Measurements from ENCODE around the gene PROZ.
A peak's percentile ranks its signal among the peaks of the same experiment; 100 is the strongest.

The PROZ gene

DNA sequence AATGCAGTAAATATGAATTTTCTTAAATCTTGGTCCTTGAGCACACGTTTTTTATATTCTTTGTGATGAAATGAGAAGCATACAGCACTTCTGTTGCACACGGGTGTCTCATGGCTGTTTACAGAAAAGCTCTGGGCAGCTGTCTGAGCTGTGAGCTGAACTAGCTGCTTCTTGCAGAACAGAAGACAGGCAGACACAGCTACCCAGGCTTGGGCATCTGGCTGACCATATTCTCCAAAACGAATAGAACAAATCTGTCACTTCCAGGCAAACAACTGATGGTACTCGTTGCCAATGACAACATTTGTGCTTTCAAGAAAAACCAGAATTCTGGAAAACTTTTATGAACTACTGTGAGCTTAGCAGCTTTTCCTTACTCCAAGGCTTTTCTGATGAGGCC lies 33.8 kb downstream of the PROZ start:
- no peak for DNase-seq
- in situ Hi-C loops (cut with MboI; ENCODE audit: low pct_unique_long_range_greater_than_20kb, low sequenced_read_pairs): no loop called here

DNA sequence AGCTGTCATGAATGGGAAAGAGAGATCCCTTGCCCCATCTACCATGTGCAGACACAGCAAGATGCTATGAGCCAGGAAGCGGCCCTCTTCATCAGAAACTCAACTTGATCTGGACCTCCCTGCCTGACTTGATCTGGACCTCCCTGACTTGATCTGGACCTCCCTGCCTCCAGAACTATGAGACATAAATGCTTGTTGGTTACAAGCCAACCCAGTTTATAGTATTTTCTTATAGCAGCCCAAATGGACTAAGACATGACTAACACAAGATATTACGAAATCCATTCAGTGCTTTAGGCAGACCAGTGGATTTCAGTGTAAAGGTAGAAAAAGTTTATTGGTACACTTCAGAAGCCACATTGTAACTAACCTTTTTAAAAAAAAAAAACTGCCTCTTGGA lies 34.5 kb downstream of the PROZ start:
- in situ Hi-C loops (cut with MboI; ENCODE audit: low pct_unique_long_range_greater_than_20kb, low sequenced_read_pairs): no loop called here
- no peak for DNase-seq

DNA sequence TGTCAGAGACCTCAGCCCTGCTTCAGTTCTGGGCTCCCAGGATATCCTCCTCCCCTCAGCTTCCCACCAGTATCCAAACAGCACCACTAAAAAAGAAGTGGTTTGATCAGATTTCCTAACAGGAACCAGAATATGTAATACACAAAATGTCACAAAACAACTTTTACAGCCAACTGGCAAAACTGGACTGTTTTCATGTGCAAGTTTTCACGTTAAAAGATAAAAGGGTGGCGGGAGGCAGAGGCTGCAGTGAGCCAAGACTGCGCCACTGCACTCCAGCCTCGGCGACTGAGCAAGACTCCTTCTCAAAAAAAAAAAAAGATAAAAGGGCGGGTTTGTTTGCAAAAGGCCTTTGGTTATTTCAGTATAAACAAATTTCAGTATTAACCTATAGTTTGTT lies 36.9 kb downstream of the PROZ start:
- DNase-seq: no peak
- in situ Hi-C loops (cut with MboI; ENCODE audit: low pct_unique_long_range_greater_than_20kb, low sequenced_read_pairs): no loop called here

DNA sequence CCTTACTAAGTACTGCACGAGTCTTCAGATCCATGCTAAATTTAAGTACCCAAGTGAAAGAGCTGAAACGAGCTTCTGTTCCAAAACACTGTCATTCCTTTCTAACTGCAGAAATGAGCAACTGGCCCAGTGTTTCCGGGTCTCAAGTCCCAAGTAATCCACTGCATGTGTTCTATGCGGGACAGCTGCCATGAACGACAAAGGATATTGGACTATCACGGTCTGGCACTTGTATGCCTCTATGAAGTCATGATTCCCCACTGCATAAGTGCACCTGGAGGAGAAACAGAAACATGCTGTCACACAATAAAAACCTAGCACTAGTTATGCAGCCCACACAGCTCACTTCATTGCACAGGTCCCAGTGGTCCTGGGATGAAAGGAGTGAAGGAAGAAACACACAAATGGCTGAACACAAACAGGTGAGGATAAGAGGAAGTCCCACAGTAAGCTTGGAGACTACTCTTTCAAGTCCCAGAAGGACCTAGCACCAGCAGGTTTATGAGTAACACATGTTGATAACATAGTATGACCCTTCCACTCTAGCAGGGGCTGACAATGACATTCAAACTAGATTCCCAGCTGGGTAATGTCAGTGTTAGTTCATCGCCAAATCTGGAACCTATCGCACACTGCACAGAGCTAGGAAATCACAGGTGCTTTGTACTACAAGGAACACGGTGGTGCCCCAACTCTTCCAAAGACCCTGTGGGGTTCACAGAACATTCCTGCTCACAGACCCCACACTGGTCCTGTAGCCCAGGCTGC lies 38.7 kb downstream of the PROZ start:
- DNase-seq: no peak
- in situ Hi-C loops (cut with MboI; ENCODE audit: low pct_unique_long_range_greater_than_20kb, low sequenced_read_pairs): no loop called here

DNA sequence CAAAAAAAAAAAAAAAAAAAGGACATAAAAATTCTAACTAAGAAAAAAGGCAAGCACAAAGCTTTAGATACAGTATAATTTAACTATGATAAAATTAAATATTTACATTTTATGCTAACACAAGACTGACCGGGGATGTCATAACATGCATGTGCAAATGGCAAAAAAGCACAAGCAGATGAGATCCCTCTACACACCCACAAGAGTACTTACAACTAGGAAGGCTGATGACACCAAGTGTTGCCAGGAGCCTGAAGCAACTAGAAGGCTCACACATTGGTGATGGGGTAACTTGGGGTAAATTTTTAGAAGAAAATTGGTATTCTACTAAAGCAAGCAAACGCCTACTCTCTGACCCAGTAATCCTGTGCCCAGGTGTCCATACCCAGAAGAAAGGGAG lies 43.4 kb downstream of the PROZ start:
- in situ Hi-C loops (cut with MboI; ENCODE audit: low pct_unique_long_range_greater_than_20kb, low sequenced_read_pairs): no loop called here
- DNase-seq: no peak

DNA sequence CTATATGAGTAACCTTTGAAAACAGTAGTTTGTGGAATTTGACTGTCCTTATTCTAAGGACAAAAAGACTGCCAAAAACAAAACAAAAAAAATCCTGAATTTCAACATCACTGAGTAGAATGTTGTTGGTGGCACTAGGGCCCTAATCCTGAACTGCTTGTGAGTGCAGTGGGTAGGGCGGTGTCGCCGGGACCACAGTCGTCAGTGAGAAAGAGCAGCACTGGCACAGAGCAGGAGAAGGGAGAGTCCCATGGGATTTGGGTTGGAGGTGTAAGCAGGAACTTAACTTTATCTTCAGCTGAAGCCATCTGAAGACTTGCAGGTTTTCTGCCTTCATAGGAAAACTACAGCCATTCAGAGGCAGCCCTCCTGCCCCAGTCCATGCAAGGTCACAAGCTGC lies 44.5 kb downstream of the PROZ start:
- in situ Hi-C loops (cut with MboI; ENCODE audit: low pct_unique_long_range_greater_than_20kb, low sequenced_read_pairs): no loop called here

DNA sequence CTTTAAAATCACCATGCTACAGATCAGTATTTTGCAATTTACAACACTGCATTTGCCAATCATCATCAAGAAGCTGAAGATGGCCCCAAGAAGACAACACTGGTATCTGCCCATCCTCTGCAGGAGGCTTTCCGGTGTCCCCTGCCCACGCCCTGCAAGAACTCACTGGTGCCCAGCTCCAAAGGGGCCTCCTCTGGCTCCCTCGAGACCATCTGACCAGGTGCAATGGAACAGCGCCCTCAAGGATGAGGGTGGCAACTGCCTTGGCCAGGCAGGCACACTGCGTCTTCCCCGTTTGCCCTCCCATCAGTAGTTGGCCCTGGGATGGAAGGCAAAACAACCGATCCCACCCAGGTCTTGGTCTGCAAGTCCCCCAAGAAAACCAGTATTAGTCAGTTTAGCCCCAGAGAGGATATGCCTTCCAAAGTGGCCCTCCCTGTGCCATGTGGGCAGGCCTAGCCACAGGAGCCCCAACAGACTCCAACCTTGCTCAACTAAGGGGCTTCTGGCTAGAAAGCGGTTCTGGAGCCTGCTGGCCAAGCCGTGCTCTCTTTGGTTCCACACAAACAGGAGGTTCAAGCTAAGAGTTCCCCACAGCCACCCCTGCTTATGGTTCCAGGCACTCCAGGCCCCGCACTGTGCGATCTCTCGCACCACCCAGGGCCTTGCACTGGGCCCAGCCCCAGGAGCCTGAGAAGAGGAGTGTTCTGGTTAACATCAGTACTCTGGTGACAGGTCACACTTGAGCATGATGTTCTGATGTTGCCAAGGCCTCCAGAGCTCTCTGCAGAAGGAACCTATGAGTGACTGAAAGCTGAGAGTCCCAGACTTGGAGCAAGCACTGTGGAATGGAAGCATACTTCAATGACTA lies 45.3 kb downstream of the PROZ start:
- DNase-seq: no peak
- in situ Hi-C loops (cut with MboI; ENCODE audit: low pct_unique_long_range_greater_than_20kb, low sequenced_read_pairs): no loop called here

More for the DNA sequence above, 44.5 kb downstream of the PROZ start:
- no peak for DNase-seq

DNA sequence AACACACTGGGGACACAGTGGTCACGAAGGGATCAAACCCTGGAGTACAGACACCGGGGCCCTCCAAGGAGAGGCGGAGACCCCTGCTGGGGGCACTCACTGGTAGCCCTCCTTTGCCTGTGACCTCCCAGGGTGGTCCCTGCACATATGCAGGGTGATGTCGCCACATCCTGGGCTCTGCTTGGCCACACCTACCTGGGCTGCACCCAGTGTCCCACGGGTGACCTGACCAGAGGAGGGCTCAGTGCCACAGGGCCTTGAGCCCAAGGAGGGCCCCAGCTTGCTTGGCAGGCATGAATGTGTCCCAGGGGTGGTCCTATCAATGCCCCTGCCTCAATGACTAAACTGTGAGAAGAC lies 45.9 kb downstream of the PROZ start:
- in situ Hi-C loops (cut with MboI; ENCODE audit: low pct_unique_long_range_greater_than_20kb, low sequenced_read_pairs): no loop called here
- no peak for DNase-seq

DNA sequence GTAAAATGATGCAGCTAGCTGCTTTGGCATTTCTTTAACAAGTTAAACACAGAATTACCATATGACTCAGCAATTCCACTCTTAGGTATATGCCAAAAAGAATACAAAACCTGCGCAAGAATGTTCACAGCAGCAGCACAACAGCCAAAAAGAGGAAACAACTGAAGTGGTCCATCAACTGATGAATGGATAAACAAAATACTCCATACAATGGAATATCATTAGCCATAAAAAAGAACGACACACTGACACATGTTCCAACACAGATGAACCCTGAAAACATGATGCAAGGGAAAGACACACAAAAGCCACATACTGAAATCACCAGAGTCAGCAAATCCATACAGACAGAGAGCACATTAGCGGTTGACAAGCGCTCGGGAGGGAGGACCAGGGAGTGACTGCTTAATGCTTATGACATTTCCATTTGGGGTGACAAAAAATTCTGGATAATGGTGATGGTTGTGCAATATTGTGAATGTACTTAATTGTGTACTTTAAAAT lies 47.0 kb downstream of the PROZ start:
- in situ Hi-C loops (cut with MboI; ENCODE audit: low pct_unique_long_range_greater_than_20kb, low sequenced_read_pairs): no loop called here
- DNase-seq: no peak

DNA sequence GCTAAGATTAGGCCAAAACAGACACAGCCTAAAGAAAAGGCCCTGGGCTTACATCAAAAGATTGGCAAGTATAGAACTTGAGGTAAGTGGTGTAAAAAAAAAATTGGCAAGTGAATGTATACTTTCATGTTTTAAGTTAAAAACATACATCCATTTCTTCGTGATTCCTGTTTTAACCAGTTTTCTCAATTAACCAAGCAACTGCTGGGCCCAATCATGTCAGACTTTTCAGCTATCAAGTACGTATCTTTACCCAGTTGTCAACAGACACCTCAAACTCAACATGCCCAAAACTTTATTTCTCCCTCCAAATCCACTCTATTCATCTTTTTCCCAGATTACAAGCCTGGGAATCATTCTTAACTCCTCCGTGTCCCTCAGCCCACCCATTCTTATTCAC lies 49.0 kb downstream of the PROZ start:
- in situ Hi-C loops (cut with MboI; ENCODE audit: low pct_unique_long_range_greater_than_20kb, low sequenced_read_pairs): no loop called here
- no peak for DNase-seq

DNA sequence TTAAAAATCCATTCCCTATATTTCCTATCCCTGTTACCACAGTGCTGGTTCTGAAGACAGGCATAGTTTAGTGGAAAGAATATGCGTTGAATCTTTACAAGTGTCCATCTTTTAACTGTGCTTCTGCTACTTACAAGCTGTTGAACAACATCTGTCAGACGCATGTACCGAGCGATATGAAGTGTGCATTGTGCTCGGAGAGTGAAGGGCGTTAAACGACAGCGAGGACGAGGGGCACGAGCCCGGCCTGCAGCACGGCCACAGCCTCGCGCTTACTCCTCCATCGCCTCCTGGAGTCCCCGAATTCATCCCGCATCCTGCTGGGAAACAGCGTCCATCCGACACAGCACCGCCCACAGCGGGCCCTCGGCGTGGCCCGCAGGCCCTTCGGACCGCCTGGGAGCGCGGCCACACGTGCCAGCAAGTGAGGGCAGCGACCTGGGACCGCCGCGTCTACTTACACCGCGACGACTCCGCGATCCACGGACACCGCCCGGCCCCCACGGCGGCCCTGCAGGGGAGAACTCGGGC lies 49.5 kb downstream of the PROZ start:
- in situ Hi-C loops (cut with MboI; ENCODE audit: low pct_unique_long_range_greater_than_20kb, low sequenced_read_pairs): no loop called here
- DNase-seq: peak; percentile 52

DNA sequence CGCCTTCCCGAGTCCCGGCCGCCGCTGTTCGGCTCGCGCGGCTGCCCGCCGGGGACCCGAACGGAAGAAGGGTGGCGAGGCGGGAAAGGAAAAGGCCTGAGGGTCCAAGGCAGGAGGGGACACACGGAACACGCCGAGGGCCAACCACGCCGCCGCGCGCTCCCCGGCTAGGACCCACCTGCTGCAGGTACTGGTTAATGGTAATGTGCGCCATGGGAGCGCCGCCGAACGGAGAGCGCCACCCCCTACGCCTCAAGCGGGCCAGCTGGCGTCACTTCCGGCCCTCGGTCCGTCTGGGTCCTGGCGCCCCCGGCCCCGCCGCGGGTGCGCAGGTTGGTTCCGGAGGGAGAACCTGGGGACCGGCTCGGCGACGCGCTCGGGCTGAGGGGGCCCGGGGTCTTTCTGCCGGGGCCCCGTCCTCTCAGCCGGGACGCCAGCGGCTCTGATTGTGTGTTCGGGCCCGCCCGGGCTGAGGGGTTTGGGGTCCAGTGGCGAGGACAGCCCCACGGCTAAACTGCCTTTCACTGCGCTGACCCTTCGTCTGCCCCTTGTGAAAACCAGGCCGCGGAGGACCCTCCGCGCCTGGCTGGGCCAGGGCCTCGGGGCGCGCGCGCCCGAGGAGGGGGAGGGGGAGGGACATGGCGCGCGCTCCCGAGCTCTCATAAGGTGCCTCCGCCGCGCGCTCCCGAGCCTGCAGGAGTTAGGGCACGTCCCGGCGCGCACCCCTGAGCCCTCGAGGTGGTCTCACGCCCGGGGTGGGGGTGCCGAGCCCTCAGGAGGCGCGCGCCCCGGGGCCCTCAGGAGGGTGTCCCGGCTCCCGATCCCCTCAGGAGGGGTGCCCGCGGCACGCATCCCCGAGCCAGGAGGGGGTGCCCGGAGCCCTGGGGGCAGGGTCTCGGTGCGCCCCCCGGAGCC lies 50.2 kb downstream of the PROZ start, which contains the start of gene PCID2:
Gene PCID2 (minus strand): TSS at position 249 of the 915 bp plus-strand sequence. CDS start 35 bp downstream, at position 214.
- DNase-seq: peak; percentile 90
- in situ Hi-C loops (cut with MboI; ENCODE audit: low pct_unique_long_range_greater_than_20kb, low sequenced_read_pairs): no loop called here

DNA sequence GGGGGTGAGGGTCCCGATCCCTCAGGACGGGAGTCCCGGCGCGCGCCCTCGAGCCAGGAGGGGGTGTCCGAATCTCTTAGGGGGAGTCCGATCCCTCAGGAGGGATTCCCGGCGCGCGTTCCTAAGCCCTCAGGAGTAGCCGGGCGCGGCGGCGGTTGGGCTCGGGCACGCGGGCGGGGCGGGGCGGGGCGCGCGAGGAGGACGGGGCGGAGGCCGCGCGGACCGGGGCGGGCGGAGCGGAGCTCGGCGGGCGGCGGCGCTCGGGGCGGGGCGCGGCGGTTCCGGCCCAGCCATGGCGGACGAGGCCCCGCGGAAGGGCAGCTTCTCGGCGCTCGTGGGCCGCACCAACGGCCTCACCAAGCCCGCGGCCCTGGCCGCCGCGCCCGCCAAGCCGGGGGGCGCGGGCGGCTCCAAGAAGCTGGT lies 50.9 kb downstream of the PROZ start, which contains the start of gene CUL4A:
Gene CUL4A (plus strand): TSS at position 278 of the 423 bp plus-strand sequence. CDS start 15 bp downstream, at position 293.
- no peak for DNase-seq
- in situ Hi-C loops (cut with MboI; ENCODE audit: low pct_unique_long_range_greater_than_20kb, low sequenced_read_pairs): no loop called here

DNA sequence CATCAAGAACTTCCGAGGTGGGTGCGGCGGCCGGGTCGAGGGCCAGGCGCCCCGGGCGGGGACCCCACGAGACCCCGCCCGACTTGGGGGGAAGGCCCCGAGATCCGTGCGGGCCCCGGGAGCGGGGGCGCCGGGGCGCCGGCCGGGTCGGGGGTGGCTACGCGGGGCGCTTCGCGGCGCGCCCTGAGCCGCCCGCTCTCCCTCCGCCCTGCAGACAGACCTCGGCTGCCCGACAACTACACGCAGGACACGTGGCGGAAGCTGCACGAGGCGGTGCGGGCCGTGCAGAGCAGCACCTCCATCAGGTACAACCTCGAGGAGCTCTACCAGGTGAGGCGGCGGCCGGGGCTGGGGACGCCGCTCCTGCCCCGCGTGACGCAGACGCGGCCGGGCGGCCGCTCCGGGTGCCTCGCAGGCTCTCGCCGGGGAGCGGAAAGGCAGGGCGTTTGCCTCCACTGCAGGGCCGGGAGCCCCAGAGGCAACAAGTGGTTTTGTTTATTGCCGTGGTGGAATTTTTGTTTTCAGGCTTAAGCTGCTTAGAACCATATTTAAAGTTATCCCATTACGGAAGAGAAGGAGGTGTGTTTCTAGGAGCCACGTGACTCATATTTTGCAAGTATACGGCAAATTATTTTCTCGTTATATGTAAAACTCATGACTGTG lies 51.4 kb downstream of the PROZ start:
- DNase-seq: peak; percentile 59
- in situ Hi-C loops (cut with MboI; ENCODE audit: low pct_unique_long_range_greater_than_20kb, low sequenced_read_pairs): no loop called here

DNA sequence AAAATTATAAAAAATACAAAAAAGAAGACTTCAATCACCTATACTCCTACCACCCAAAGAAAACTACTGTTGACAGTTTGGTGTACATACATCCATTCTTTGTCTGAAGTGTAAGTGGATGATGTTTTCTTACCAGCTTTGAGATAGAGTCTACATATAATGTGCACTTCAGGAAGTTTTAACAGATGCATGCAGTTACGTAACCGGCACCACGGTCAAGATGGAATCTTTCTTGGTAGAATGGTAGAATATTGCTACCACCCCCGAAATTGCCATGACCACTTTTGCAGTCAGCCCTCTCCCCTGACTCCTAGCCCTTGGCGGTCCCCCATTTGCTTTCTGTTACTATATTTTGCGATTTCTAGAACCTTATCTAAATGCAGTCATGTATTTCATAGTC lies 52.4 kb downstream of the PROZ start:
- no peak for DNase-seq
- in situ Hi-C loops (cut with MboI; ENCODE audit: low pct_unique_long_range_greater_than_20kb, low sequenced_read_pairs): no loop called here

DNA sequence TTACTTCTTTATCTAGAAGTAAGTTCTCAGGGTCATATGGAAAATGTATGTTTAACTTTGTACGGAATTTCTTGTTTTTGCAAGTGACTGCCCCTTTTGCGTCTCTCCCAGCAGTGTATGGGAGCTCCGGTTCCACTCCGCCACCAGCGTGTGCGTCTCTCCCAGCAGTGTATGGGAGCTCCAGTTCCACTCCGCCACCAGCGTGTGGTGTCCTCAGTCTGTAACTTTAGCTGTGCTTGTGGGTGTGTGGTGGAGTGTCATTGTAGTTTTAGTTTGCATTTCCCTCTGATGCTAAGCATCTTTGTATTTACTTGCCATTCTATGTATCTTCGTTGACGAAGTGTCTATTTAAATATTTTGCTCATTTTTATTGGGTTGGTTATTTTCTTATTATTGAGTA lies 53.3 kb downstream of the PROZ start:
- DNase-seq: peak; percentile 44

DNA sequence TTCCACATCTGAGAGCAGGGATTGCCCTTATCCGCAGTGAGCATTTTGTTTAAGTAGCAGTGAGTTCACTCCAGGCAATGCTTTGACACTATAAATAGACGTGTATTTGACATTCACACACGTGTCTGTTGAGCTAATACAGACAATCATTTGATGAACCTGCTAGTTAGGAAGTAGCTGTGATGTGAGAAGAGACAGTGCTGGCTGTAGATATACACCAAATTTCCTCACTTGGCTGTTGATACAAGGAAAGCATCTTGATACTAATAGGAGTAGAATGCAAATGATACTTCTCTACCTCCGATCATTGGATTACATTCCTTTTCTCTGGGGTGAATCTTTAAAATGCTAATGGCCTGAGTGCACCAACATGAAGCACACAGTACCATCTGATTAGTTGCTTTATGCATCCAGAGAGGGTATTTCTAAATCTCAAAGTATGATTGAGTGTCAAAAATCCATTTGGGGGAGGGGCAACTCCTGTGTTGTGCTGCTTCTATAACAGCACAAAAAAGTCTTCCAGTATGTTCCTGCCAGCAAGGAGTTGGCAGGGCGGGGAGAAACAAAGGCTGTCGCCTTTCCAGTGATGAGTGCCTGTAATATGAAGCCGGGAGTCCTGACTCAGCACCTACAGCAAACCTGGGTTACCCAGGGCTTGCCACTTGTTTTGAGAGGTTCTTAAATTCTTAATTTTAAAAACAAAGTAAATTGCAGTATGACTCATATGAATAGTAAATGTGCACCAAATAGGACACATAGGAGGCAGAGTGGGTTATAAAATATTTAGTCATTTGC lies 58.0 kb downstream of the PROZ start:
- in situ Hi-C loops (cut with MboI; ENCODE audit: low pct_unique_long_range_greater_than_20kb, low sequenced_read_pairs): no loop called here
- no peak for DNase-seq

More for the DNA sequence above, 53.3 kb downstream of the PROZ start:
- in situ Hi-C loops (cut with MboI; ENCODE audit: low pct_unique_long_range_greater_than_20kb, low sequenced_read_pairs): no loop called here

DNA sequence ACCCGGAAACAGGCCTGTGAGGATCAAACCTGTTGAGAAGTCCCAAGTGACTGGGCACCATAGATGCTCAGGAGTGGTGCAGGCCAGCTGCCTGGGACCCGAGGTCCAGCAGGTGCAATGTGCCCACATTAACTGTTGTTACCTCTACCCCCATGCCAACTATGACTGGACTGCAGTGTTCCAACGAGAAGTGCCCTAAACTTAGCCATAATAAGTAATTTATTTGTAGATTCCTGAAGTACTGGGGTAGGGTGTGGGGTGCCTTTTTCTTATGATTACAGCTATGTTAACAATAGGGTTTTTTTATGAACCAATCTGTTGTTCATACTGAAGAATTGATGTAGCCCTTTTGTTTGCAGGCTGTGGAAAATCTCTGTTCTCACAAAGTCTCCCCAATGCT lies 60.1 kb downstream of the PROZ start:
- DNase-seq: no peak
- in situ Hi-C loops (cut with MboI; ENCODE audit: low pct_unique_long_range_greater_than_20kb, low sequenced_read_pairs): no loop called here

Data from KBM-7 (cell line).